ENCODE data around the gene PUS3.

PUS3 gene

DNA sequence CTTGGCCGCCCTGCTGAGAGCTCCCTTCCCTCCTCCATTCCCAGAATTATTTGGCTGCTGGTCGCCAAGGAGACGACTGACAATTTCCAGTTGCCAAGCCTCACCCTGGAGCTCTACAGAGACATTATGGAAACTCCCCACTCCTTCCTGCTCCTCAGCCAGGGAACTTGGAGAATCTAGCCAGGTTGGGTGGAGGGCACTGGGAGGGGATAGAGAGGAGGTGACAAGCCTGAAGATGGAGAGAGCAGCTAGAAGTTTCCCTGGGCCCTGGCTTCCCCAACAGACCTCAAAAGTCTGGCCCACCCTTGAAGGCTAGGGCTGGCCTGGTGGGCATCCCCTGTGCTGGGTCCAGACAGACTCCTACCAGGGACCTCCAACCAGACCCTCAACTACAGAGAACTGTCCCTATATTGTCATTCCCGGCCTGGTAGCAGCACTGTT, 36.1 kb upstream of the PUS3 start:
- peaks cover 0 to 7% (median under 1%) of the 10 kb centered on the region in 5 experiments for H3K27me3 ChIP-seq (replicated peaks in 2 of 5; ENCODE audit: control insufficient read depth in 4 of 5, insufficient read depth in 5 of 5, low read length in 4 of 5)
- 95% methylated on average over 2 of the region's 4 CpGs for WGBS (ENCODE audit: insufficient coverage)
- no peak for DNase-seq
- H3K4me1 ChIP-seq (ENCODE audit: control extremely low read depth in 1 of 4, control insufficient read depth in 4 of 4, insufficient read depth in 4 of 4, low read length in 3 of 4) = peaks cover 0 to 2% (median 0%) of the 10 kb centered on the region in 4 experiments
- H3K36me3 ChIP-seq (ENCODE audit: control insufficient read depth in 4 of 4, insufficient read depth in 4 of 4, low read length in 3 of 4) = no peaks in the 10 kb centered on the region
- ChIA-PET POLR2A (no interaction called here), CTCF (interaction anchor here (2.7 kb wide), 1 partner anchor 254 kb away, joined by 17 read pairs; no protein-coding TSS in a partner anchor)
- no peak overlapping the region for H3K27ac ChIP-seq (ENCODE audit: insufficient read depth in 1 of 2, low read depth in 1 of 2, low read length in 2 of 2, poor library complexity in 1 of 2, severe bottlenecking in 2 of 2)
- no peaks in the 10 kb centered on the region for H3K9me3 ChIP-seq (ENCODE audit: control extremely low read depth in 1 of 5, control insufficient read depth in 4 of 5, insufficient read depth in 2 of 5, low read depth in 1 of 5, low read length in 4 of 5)
- H3K4me3 ChIP-seq (ENCODE audit: control insufficient read depth in 1 of 7, extremely low read depth in 1 of 7, insufficient read depth in 4 of 7, low read depth in 2 of 7, low read length in 6 of 7) = no peak overlapping the region

DNA sequence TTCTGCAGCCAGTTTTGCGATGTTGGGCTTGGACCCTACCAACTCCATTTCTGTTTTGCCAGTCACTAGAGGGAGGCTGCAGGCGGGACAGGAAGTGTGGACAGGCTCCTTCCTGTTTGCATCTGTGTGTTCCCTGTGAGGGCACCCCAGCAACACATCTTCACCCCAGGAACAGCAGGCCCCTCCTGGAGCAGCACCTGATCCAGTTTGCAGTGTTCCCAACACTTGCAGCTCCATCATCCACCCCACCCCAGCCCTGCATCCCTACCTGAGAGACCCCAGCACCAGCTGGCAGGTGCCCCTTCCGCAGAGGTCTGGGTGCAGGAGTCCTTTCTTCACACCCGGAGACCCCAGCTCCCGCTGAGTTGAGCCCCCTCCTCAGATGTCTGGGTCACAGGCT, 35.4 kb upstream of the PUS3 start:
- no peak overlapping the region for H3K27ac ChIP-seq (ENCODE audit: insufficient read depth in 1 of 2, low read depth in 1 of 2, low read length in 2 of 2, poor library complexity in 1 of 2, severe bottlenecking in 2 of 2)
- ChIA-PET CTCF (interaction anchor here (2.7 kb wide), 1 partner anchor 255 kb away, joined by 17 read pairs; no protein-coding TSS in a partner anchor), POLR2A (no interaction called here)
- WGBS (ENCODE audit: insufficient coverage) = 94% methylated on average over 5 of the region's 5 CpGs
- peaks cover 0 to 3% (median 0%) of the 10 kb centered on the region in 5 experiments for H3K27me3 ChIP-seq (replicated peaks in 2 of 5; ENCODE audit: control insufficient read depth in 4 of 5, insufficient read depth in 5 of 5, low read length in 4 of 5)
- no peak overlapping the region for H3K4me3 ChIP-seq (ENCODE audit: control insufficient read depth in 1 of 7, extremely low read depth in 1 of 7, insufficient read depth in 4 of 7, low read depth in 2 of 7, low read length in 6 of 7)
- H3K9me3 ChIP-seq (ENCODE audit: control extremely low read depth in 1 of 5, control insufficient read depth in 4 of 5, insufficient read depth in 2 of 5, low read depth in 1 of 5, low read length in 4 of 5) = no peaks in the 10 kb centered on the region
- peaks cover 0 to 2% (median 0%) of the 10 kb centered on the region in 4 experiments for H3K4me1 ChIP-seq (ENCODE audit: control extremely low read depth in 1 of 4, control insufficient read depth in 4 of 4, insufficient read depth in 4 of 4, low read length in 3 of 4)
- H3K36me3 ChIP-seq (ENCODE audit: control insufficient read depth in 4 of 4, insufficient read depth in 4 of 4, low read length in 3 of 4) = no peaks in the 10 kb centered on the region
- no peak for DNase-seq

DNA sequence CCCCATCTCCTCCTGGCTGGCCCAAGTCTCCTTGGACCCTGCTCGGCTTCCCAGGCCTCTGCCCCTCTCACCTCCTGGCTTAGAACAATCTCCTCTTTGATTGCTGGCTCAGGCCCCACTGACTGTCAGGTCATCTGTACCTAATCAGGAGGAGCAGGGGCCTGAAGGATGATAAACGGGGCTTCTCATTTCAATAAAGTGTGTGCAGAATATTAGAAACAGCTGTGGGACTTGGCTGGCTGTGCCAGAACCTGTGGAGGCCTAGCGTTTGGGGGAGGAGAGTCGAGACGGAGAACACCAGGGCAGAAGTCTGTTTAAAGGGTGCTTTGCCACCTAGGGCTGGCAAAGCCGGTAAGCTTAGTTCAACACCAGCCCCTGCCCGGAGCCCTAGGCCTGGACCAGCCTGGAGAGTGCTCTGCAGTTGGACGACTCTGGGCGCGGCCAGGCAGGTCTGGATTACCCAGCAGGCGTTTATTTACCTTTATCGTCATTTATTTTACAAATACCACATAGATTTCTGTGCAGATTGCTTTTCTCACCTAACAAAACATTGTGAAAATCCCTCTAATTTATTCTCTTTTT, 32.7 kb upstream of the PUS3 start:
- Histone ChIP-seq H3K4me3 (ENCODE audit: control insufficient read depth in 1 of 7, extremely low read depth in 1 of 7, insufficient read depth in 4 of 7, low read depth in 2 of 7, low read length in 6 of 7) (no peak overlapping the region), H3K36me3 (ENCODE audit: control insufficient read depth in 4 of 4, insufficient read depth in 4 of 4, low read length in 3 of 4) (no peaks in the 10 kb centered on the region), H3K27ac (ENCODE audit: insufficient read depth in 1 of 2, low read depth in 1 of 2, low read length in 2 of 2, poor library complexity in 1 of 2, severe bottlenecking in 2 of 2) (no peak overlapping the region), H3K27me3 (replicated peaks in 2 of 5; ENCODE audit: control insufficient read depth in 4 of 5, insufficient read depth in 5 of 5, low read length in 4 of 5) (peaks cover 0 to 18% (median 0%) of the 10 kb centered on the region in 5 experiments), H3K4me1 (ENCODE audit: control extremely low read depth in 1 of 4, control insufficient read depth in 4 of 4, insufficient read depth in 4 of 4, low read length in 3 of 4) (peaks cover 0 to 2% (median 0%) of the 10 kb centered on the region in 4 experiments), H3K9me3 (ENCODE audit: control extremely low read depth in 1 of 5, control insufficient read depth in 4 of 5, insufficient read depth in 2 of 5, low read depth in 1 of 5, low read length in 4 of 5) (no peaks in the 10 kb centered on the region)
- CTCF ChIA-PET = interaction anchor here (2.0 kb wide), 1 partner anchor 258 kb away, joined by 5 read pairs; no protein-coding TSS in a partner anchor
- WGBS (ENCODE audit: insufficient coverage) = 92% methylated on average over 9 of the region's 12 CpGs
- POLR2A ChIA-PET = no interaction called here
- DNase-seq = no peak

DNA sequence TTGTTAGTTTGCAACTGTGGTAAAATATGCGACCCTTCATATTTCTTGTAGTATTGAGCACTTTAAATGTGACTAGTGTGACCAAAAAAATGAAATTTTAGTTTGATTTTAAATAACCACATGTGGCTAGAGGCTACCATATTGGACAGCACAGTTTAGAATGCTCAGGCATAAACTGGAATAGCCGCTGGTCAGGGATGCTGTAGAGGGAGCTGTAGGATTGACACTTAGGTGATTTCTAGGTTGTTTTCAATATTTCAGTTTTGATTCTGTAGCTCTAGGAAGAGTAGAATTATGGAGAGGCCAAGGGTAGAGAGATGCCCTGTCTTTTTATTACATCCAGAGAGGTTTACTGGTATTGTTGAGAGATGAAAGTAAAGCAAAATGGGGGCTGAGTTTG, 32.0 kb upstream of the PUS3 start:
- H3K36me3 ChIP-seq (ENCODE audit: control insufficient read depth in 4 of 4, insufficient read depth in 4 of 4, low read length in 3 of 4) = no peaks in the 10 kb centered on the region
- H3K27ac ChIP-seq (ENCODE audit: insufficient read depth in 1 of 2, low read depth in 1 of 2, low read length in 2 of 2, poor library complexity in 1 of 2, severe bottlenecking in 2 of 2) = no peak overlapping the region
- peaks cover 0 to 18% (median 0%) of the 10 kb centered on the region in 5 experiments for H3K27me3 ChIP-seq (replicated peaks in 2 of 5; ENCODE audit: control insufficient read depth in 4 of 5, insufficient read depth in 5 of 5, low read length in 4 of 5)
- H3K9me3 ChIP-seq (ENCODE audit: control extremely low read depth in 1 of 5, control insufficient read depth in 4 of 5, insufficient read depth in 2 of 5, low read depth in 1 of 5, low read length in 4 of 5) = no peaks in the 10 kb centered on the region
- POLR2A ChIA-PET = no interaction called here
- no peak overlapping the region for H3K4me3 ChIP-seq (ENCODE audit: control insufficient read depth in 1 of 7, extremely low read depth in 1 of 7, insufficient read depth in 4 of 7, low read depth in 2 of 7, low read length in 6 of 7)
- no peak for DNase-seq
- CTCF ChIA-PET = interaction anchor here (2.0 kb wide), 1 partner anchor 258 kb away, joined by 5 read pairs; no protein-coding TSS in a partner anchor
- WGBS (ENCODE audit: insufficient coverage) = 100% methylated on average over 2 of the region's 2 CpGs
- peaks cover 0 to 2% (median 0%) of the 10 kb centered on the region in 4 experiments for H3K4me1 ChIP-seq (ENCODE audit: control extremely low read depth in 1 of 4, control insufficient read depth in 4 of 4, insufficient read depth in 4 of 4, low read length in 3 of 4)

DNA sequence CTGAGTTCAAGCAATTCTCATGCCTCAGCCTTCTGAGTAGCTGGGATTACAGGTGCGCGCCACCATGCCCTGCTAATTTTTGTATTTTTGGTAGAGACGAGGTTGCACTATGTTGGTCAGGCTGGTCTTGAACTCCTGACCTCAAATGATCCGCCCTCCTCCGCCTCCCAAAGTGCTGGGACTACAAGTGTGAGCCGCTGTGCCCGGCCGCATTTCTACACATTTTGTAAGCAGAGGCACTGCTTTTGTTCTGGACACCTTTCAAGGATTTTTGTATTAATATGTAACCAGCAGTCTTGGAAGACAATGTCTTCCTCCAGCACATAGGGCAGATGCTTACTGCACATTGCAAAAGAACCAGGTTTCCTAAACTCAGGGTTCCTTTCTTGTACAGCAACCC, 31.5 kb upstream of the PUS3 start:
- WGBS (ENCODE audit: insufficient coverage) = 97% methylated on average over 7 of the region's 8 CpGs
- POLR2A ChIA-PET = no interaction called here
- H3K4me1 ChIP-seq (ENCODE audit: control extremely low read depth in 1 of 4, control insufficient read depth in 4 of 4, insufficient read depth in 4 of 4, low read length in 3 of 4) = peaks cover 0 to 3% (median 0%) of the 10 kb centered on the region in 4 experiments
- DNase-seq = no peak
- no peaks in the 10 kb centered on the region for H3K9me3 ChIP-seq (ENCODE audit: control extremely low read depth in 1 of 5, control insufficient read depth in 4 of 5, insufficient read depth in 2 of 5, low read depth in 1 of 5, low read length in 4 of 5)
- no peak overlapping the region for H3K4me3 ChIP-seq (ENCODE audit: control insufficient read depth in 1 of 7, extremely low read depth in 1 of 7, insufficient read depth in 4 of 7, low read depth in 2 of 7, low read length in 6 of 7)
- H3K27ac ChIP-seq (ENCODE audit: insufficient read depth in 1 of 2, low read depth in 1 of 2, low read length in 2 of 2, poor library complexity in 1 of 2, severe bottlenecking in 2 of 2) = no peak overlapping the region
- no peaks in the 10 kb centered on the region for H3K36me3 ChIP-seq (ENCODE audit: control insufficient read depth in 4 of 4, insufficient read depth in 4 of 4, low read length in 3 of 4)
- H3K27me3 ChIP-seq (replicated peaks in 2 of 5; ENCODE audit: control insufficient read depth in 4 of 5, insufficient read depth in 5 of 5, low read length in 4 of 5) = peaks cover 0 to 24% (median 2%) of the 10 kb centered on the region in 5 experiments
- CTCF ChIA-PET = interaction anchor here (2.0 kb wide), 1 partner anchor 259 kb away, joined by 5 read pairs; no protein-coding TSS in a partner anchor

DNA sequence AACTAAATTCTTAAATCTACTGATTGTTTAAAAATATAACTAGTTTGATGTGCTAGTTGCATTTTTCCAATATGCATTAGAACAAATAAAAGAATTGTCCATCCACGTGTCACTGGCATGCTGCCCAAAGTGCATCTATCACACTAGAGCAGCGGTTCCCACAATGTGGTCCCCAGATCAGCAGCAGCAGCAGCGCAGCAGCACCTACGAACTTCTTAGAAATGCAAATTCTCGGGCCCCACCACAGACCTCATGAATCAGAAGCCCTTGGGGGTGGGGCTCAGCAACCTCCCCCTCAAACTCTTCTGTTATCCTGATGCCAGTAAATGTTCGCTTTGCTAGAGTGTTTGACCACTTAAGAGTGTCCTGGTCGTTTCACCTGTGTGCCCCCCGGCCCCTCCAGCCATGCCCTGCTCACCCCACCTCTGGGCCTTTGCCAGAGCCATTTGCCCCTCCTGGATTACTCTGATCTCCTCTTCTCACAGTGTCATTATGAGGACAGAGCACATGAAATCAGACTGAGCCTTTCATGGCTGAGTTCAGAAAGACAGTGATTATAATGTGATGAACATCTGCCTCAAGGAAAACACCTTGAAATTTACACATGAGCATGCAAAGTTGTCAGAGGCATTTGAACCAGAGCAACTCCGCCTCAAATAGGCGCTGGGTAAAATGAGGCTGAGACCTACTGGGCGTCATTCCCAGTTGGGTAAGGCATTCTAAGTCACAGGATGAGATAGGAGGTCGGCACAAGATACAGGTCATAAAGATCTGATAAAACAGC, 30.2 kb upstream of the PUS3 start:
- no peak for DNase-seq
- POLR2A ChIA-PET = no interaction called here

DNA sequence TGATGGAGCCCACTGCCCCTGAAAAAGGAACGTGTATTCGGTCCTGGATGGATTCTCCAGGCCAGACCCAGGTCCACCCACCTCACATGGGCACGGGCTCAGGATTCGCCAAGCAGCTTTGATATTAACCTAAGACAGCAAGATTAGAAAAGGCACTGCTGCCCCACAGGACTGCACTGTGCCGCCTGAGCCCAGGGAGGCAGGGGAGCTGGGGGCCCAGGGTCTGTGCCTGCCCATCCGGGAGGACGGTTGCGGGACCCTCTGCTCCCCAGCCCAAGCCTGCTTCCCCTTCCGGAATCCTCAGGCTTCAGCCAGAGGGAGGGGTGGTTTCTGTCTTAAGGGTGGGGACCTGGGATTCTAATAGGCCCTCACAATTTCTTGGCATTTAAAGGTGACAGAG, 29.3 kb upstream of the PUS3 start:
- no peak for DNase-seq
- CTCF ChIA-PET = interaction anchor here (1.5 kb wide), 1 partner anchor 9 kb away, joined by 5 read pairs; no protein-coding TSS in a partner anchor
- POLR2A ChIA-PET = no interaction called here
- WGBS (ENCODE audit: insufficient coverage) = 70% methylated on average over 3 of the region's 9 CpGs
- H3K4me3 ChIP-seq (ENCODE audit: control insufficient read depth in 1 of 7, extremely low read depth in 1 of 7, insufficient read depth in 4 of 7, low read depth in 2 of 7, low read length in 6 of 7) = no peak overlapping the region
- no peak overlapping the region for H3K27ac ChIP-seq (ENCODE audit: insufficient read depth in 1 of 2, low read depth in 1 of 2, low read length in 2 of 2, poor library complexity in 1 of 2, severe bottlenecking in 2 of 2)
- H3K9me3 ChIP-seq (ENCODE audit: control extremely low read depth in 1 of 5, control insufficient read depth in 4 of 5, insufficient read depth in 2 of 5, low read depth in 1 of 5, low read length in 4 of 5) = no peaks in the 10 kb centered on the region
- H3K4me1 ChIP-seq (ENCODE audit: control extremely low read depth in 1 of 4, control insufficient read depth in 4 of 4, insufficient read depth in 4 of 4, low read length in 3 of 4) = peaks cover 0 to 2% (median 0%) of the 10 kb centered on the region in 4 experiments
- H3K27me3 ChIP-seq (replicated peaks in 2 of 5; ENCODE audit: control insufficient read depth in 4 of 5, insufficient read depth in 5 of 5, low read length in 4 of 5) = peaks cover 0 to 27% (median 6%) of the 10 kb centered on the region in 5 experiments
- H3K36me3 ChIP-seq (ENCODE audit: control insufficient read depth in 4 of 4, insufficient read depth in 4 of 4, low read length in 3 of 4) = no peaks in the 10 kb centered on the region

More for the DNA sequence above, 30.2 kb upstream of the PUS3 start:
- Histone ChIP-seq H3K4me3 (ENCODE audit: control insufficient read depth in 1 of 7, extremely low read depth in 1 of 7, insufficient read depth in 4 of 7, low read depth in 2 of 7, low read length in 6 of 7) (no peak overlapping the region), H3K27me3 (replicated peaks in 2 of 5; ENCODE audit: control insufficient read depth in 4 of 5, insufficient read depth in 5 of 5, low read length in 4 of 5) (peaks cover 0 to 27% (median 4%) of the 10 kb centered on the region in 5 experiments), H3K27ac (ENCODE audit: insufficient read depth in 1 of 2, low read depth in 1 of 2, low read length in 2 of 2, poor library complexity in 1 of 2, severe bottlenecking in 2 of 2) (no peak overlapping the region), H3K9me3 (ENCODE audit: control extremely low read depth in 1 of 5, control insufficient read depth in 4 of 5, insufficient read depth in 2 of 5, low read depth in 1 of 5, low read length in 4 of 5) (no peaks in the 10 kb centered on the region), H3K36me3 (ENCODE audit: control insufficient read depth in 4 of 4, insufficient read depth in 4 of 4, low read length in 3 of 4) (no peaks in the 10 kb centered on the region), H3K4me1 (ENCODE audit: control extremely low read depth in 1 of 4, control insufficient read depth in 4 of 4, insufficient read depth in 4 of 4, low read length in 3 of 4) (peaks cover 0 to 2% (median 0%) of the 10 kb centered on the region in 4 experiments)
- CTCF ChIA-PET = no interaction called here
- WGBS (ENCODE audit: insufficient coverage) = 82% methylated on average over 11 of the region's 12 CpGs
